HG02763 (cell line): ENCODE results near the gene ZNF12.
"Not testable (repeated sequence)": the region's sequence is repeated elsewhere in the genome, so short reads cannot be mapped to it uniquely, and the experiment has no call there.

Source experiments
- ATAC-seq: cut with Tn5 transposase; IDR thresholded peaks from one replicate; pipeline ENCODE4 v1.9.1; 2021; ENCODE audit warnings: mild to moderate bottlenecking, moderate library complexity; ENCODE audit not compliant: unreplicated experiment

ZNF12 gene

GRCh38 chr7:6706666-6707407 lies at the start of gene ZNF12:
TSS of gene ZNF12 (minus strand) at chr7:6706947. CDS start at chr7:6705173, 1,774 bp downstream.
- ATAC-seq, result peak; percentile 95

- ATAC-seq, result not testable (repeated sequence)
Observed at GRCh38 chr7:6753964-6754363, 47.2 kb upstream of the ZNF12 start, which contains the start of gene RSPH10B2. TSS of gene RSPH10B2 (plus strand) at chr7:6754103. CDS start at chr7:6757678, 3,575 bp downstream.

GRCh38 chr7:6750173-6750572 lies 43.4 kb upstream of the ZNF12 start:
- ATAC-seq, result not testable (repeated sequence)

GRCh38 chr7:6749335-6749734 lies 42.6 kb upstream of the ZNF12 start:
- not testable (repeated sequence) for ATAC-seq

- not testable (repeated sequence) for ATAC-seq
Observed at GRCh38 chr7:6744410-6745100, 37.8 kb upstream of the ZNF12 start.

GRCh38 chr7:6738415-6738814 lies 31.7 kb upstream of the ZNF12 start:
- ATAC-seq, result not testable (repeated sequence)

- ATAC-seq, result no peak
Observed at GRCh38 chr7:6730343-6730633, 23.5 kb upstream of the ZNF12 start.

- peak; percentile 91 for ATAC-seq
Observed at GRCh38 chr7:6729492-6730342, 23.0 kb upstream of the ZNF12 start.

- not testable (repeated sequence) for ATAC-seq
Observed at GRCh38 chr7:6728893-6729491, 22.2 kb upstream of the ZNF12 start.

GRCh38 chr7:6727663-6728062 lies 20.9 kb upstream of the ZNF12 start:
- ATAC-seq, result no peak

- ATAC-seq, result not testable (repeated sequence)
Observed at GRCh38 chr7:6726341-6726740, 19.6 kb upstream of the ZNF12 start.

- peak; percentile 59 for ATAC-seq
Observed at GRCh38 chr7:6725003-6725402, 18.3 kb upstream of the ZNF12 start.

- ATAC-seq, result not testable (repeated sequence)
Observed at GRCh38 chr7:6724351-6724750, 17.6 kb upstream of the ZNF12 start.

- ATAC-seq, result no peak
Observed at GRCh38 chr7:6718124-6718523, 11.4 kb upstream of the ZNF12 start.

GRCh38 chr7:6715898-6716297 lies 9.2 kb upstream of the ZNF12 start:
- ATAC-seq, result not testable (repeated sequence)

GRCh38 chr7:6714360-6714759 lies 7.6 kb upstream of the ZNF12 start:
- ATAC-seq, result no peak

- no peak for ATAC-seq
Observed at GRCh38 chr7:6709808-6710207, 3.1 kb upstream of the ZNF12 start.

- no peak for ATAC-seq
Observed at GRCh38 chr7:6708304-6708703, 1.6 kb upstream of the ZNF12 start.

- ATAC-seq, result peak; percentile 25
Observed at GRCh38 chr7:6705959-6706665, 635 bp downstream of the ZNF12 start.

GRCh38 chr7:6701860-6702259 lies 4.9 kb downstream of the ZNF12 start:
- ATAC-seq, result no peak
